OCI-LY3 (cell line): ENCODE results near the gene CHST13.

Experiments
- EZH2phosphoT487 ChIP-seq: fragments of 200-600 bp; shearing (Covaris generic); IDR thresholded peaks from 2 replicates; pipeline ENCODE4 v1.6.1; 2018; ENCODE audit warnings: antibody characterized with exemption, mixed run types, low read depth
- TF ChIP-seq, protein P1 (sequence below): fragments of 200-600, 300-600 bp; sonication (generic); IDR thresholded peaks from 2 replicates; pipeline ENCODE4 v1.5.1; 2014; ENCODE audit warnings: antibody characterized with exemption, low read length, low read depth

DNA sequence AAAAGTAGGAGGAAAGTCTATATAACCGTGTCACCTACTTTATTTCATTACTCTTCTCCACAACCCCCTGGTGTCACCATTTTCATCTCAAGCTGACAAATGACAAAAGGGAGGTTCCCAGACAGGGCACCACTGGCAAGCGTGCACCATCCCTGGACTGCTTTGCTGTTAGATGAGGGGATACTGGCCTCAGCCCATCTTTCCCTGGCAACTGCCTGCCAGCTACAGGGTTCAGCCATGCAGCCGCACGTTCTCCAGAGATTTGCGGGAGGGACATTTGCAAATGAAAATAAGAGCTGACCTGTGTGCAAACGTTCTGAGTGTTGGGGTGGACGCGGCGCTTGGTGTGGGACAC is 7.0 kb upstream of the CHST13 start:
- TF ChIP-seq, protein P1, sequence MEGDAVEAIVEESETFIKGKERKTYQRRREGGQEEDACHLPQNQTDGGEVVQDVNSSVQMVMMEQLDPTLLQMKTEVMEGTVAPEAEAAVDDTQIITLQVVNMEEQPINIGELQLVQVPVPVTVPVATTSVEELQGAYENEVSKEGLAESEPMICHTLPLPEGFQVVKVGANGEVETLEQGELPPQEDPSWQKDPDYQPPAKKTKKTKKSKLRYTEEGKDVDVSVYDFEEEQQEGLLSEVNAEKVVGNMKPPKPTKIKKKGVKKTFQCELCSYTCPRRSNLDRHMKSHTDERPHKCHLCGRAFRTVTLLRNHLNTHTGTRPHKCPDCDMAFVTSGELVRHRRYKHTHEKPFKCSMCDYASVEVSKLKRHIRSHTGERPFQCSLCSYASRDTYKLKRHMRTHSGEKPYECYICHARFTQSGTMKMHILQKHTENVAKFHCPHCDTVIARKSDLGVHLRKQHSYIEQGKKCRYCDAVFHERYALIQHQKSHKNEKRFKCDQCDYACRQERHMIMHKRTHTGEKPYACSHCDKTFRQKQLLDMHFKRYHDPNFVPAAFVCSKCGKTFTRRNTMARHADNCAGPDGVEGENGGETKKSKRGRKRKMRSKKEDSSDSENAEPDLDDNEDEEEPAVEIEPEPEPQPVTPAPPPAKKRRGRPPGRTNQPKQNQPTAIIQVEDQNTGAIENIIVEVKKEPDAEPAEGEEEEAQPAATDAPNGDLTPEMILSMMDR: no peak
- no peak for TF ChIP-seq EZH2phosphoT487
